HG03354 (cell line): ENCODE results near the gene SOX6.

ENCODE experiments used
- ATAC-seq: cut with Tn5 transposase; IDR thresholded peaks from one replicate; pipeline ENCODE4 v1.9.1; 2021; ENCODE audit warnings: mild to moderate bottlenecking; ENCODE audit not compliant: unreplicated experiment, poor library complexity, severe bottlenecking

Gene SOX6

DNA sequence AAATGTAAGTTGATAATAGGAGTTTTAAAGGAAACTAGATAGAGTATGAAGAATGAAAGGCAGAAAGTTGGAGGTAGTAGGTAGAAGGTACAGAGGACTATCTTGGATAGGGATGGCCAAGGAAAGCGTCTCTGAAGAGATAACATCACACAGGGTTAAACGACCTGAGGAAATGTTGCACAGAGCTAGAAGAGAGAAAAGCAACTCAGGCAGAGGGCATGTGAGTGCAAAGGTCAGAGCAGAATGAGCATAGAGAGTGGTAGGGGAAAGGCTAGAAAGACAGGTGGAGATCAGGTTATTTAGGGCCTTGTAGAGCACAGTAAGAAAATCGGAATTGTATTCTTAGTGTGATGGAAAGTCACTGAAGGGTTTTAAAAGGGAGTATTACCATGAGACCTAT, 232.0 kb downstream of the SOX6 start:
- ATAC-seq = no peak

DNA sequence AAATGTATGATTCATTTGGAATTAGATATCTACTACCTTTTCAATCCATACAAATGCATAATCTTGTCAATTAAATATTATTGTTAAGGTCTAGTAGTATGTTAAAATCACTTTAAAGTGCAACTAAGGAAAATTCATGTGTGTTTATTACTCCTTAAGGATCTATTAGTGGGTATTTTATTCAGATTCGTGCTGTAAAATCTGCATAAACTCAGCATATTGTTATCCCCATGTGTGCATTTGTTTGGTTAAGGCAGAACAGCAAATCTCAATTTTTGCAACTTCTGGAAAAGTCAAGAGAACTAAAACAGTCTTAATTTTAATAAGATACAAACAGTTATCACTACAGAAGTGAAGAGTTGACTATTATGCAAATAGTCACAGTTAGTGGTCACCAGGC, 234.5 kb downstream of the SOX6 start:
- no peak for ATAC-seq

DNA sequence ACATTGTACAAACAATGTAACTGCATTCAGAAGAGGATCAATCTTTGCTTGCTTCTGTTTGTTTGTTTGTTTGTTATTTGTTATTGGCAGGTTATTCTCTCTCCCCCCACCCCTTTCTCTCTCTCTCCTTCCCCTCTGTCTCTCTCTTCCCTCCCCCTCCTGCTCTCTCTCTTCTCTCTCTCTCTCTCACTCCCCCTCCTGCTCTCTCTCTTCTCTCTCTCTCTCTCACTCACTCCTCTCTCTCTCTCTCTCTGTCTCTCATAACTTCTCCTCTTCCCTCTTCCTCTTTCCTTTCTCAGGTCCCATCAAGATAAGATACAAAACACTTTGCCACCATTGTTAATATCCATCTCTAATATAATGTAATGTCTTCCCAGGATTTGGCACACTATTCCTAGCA, 236.3 kb downstream of the SOX6 start:
- ATAC-seq = no peak

DNA sequence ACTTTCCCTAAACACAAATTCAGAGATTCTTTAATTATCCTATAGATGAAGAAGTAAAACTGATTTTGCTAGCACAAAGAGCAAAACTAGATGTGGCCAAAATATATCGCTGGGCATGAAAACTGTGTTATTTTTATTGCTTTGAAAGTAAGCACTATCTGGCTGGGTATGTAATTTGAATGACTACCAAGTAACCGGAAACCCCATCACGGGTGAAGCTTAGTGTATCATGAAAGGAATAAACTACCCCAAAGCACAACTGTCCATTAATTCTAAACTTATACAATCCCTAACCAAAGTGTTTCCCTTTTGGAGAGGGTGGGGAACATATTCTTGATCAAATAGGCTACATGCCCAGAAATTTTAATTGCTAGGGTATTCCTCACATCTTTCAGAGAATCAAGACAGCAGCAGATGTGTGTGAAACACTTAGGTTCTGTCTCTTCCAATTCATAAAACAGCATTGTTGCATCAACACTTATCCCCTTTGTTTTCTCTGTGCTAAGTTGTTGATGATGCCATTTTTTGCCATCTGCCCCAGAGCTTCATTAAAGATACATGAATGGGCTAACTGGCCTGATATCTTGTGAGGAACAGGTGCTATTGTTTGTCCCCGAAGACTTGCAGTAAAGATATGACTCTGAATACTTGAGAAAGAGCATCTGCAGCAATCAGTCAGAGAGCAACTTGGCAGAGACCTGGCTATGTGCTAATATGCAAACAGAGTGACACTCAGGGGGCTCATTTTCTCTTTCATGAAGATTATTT, 238.2 kb downstream of the SOX6 start:
- no peak for ATAC-seq

DNA sequence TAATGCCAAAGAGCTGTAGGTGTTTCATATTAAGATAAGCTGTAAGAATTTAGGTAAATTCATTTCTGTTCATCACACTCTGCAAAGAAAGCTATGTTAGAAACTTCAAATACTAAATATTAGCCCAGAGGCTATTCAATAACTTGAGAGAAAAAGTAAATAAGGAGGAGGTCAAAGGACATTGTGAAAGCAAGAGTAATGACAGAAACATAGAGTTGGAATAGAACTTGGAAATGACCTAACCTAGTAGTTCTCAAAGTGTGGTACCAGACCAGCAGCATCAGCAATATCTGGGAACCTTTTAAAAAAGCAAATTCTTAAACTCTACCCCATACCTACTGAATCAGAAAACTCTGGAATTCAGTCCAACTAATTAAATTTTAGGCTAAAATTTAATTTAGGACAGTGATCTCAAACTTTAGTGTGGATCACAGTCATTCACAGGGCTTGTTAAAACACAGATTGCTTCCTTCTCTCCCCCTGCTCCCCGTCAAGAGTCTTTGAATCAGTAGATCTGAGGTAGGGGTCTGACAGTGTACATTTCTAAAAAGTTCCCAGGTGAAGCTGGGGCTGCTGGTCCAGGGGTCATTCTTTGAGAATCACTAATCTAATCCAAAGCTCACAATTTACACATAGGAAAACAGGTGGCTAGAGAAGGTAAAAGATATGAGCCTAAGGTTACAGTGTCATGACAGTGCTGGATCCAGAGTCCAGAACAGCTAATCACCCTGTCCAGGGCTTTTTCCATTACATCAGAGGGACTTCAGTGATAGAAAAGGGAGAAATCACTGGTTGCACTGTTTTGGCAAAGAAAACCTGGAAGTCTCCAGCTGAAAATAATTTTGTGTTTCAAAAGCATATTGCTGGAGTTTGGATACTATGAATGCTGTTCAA, 241.1 kb downstream of the SOX6 start:
- ATAC-seq = no peak

DNA sequence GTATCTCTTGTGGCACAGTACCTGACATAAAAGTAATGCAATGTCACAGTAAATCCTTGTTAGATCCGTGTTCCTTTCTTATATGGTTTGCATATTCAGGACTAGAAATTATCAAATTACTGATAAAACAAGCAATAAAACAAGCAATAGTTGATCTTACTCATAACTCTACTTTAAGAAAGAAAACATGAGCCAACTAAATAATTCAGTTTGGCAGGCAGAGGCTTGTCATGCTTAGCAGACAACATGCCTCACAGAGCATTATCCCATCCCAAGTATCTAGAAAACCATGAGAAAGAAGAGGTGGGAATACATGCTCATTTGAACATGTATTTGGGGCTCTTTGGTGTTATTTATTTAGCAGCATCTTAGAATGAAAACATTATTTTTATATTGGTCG, 241.9 kb downstream of the SOX6 start:
- no peak for ATAC-seq

DNA sequence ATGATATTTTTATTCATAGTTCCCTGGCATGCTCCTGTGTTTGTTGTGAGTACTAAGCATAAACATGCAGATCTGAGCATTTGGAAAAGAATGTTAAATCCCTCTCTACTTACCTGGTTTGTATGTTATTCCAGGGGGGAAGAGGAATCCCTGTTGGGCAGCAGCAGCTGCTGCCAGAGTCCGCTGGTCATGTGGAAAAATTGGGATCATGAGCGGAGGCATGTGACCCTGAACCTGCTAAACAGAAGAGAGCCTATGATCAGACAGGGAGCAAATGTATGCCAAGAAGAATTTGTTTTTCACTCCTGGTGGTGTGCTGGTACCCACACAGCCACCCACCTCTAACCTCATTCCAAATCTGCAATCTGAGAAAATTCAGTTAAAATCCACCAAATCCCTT, 244.7 kb downstream of the SOX6 start:
- ATAC-seq = no peak

DNA sequence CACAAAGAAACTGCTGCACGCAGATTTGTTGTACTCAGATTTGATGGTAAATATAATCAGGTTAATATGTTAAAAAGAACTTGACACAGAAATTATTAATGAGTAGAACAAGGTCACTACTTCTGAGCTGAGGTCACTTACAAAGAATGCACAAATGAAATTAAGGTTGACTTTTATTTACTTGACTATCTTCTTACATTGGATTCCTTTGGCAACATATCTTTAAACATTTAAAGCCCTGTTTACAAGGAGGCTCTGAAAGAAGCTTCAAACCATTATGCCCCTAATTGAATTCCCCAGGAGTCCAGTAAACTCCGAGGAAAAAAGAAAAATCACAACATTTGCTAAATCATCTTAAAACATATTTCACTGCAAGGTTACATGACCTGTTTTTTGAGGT, 245.5 kb downstream of the SOX6 start:
- no peak for ATAC-seq

DNA sequence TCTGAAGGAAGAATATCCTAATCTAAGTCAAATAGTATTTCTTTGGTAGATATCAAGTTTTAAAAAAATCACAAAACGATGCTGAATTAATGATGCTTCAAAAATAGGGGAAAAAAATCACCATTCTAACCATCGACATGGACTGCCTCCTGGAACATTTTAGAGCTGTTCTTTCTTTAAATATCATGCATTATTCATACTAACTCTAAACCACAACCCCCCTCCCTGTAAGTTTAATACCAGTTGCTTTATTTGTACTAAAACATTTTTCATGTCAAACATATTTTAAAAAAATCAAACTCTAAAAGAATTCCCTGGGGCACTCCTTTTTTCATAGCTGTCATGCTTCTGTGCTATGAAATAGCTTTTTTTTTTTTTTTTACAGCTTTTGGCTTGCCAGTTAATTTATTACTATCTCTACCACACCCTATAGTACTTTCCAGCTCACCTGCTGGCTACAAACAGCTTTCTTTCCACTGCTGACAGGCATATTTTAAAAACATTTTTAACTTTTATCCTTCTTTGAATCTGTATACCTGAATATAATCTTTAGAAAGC, 256.9 kb downstream of the SOX6 start:
- no peak for ATAC-seq

DNA sequence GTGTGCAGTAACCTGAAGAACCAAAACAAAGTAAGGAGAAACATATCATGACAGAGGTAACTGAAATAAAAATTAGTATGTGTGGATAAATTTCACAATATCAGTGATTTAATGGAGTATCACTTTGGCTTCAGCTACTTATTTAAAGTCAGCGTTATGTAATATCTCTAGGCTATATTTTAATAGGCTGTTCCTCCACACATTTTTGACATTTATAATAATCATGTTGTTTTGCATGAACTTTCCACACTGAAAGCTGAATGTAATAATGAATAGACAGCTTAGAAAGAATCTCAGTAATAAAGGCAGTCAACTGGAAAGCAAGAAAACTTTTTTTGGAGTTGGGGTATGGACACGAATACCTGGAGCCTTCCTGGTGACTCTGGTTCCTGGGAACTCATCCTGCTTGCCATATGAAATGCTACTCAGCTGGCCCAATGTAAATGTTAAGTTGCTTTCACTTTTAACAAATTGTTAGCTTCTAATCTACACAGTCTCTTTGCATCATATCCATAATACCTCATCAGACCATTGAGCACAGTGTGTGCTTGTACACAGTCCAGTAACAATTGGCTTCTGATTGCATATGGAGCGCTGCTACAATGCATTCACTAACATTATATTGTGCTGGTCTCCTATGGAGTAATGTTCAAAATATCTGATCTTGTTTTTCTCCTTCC, 257.7 kb downstream of the SOX6 start:
- no peak for ATAC-seq

DNA sequence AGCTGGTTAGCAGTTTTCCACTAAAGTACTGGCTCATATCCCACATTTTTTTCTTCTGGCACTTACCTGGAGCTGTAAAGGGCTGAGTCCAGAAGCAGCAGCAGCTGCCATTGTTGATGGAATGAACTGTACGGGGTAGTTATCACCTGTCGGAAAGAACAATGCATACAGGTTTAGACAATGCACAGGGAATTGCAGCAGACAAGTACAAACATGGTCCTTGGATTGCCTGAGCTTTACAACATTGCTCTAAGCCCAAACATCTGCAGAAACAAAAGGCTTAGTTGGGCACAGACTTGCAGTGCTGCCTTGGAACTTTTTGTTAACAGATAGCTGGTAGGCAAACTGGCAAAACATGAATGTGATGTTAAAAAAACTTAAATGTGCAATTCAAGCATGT, 258.8 kb downstream of the SOX6 start:
- no peak for ATAC-seq

DNA sequence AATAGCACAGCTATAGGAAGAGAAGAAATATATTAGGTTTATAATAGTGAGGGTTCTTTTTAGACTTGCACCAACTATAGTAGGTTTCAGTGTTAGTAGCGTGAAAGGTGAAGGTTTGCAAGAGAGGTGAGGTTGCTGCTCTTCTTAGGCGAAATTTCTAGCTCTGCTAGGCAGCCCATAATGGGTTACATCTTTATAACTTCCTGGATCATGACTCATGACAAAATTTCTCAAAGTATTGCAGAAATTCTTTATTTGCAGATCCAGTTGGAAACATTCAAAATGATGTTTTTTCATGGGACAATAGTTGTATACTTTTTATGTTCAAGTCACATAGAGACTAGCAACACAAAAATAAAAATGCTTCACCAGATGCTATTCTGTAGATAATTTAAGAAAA, 260.0 kb downstream of the SOX6 start:
- no peak for ATAC-seq

DNA sequence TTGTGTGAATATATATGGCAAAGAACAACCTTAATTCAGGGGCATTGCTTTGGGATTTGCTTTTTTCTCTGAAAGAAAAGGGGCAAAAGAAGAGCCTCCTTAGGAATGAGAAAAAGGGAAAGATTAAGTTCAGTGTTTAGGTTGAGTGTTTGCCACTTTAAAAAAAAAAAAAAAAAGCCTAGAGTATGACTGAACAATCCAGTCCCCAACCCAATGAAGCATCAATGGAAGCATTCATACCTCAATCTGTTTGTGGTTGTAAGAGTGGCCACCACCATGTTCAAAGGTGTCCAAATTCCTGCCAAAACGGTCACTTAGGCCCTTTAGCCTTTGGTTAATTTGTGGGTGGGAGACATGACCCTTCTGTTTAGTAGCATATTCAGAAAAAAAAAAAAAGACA, 260.6 kb downstream of the SOX6 start:
- ATAC-seq = no peak

DNA sequence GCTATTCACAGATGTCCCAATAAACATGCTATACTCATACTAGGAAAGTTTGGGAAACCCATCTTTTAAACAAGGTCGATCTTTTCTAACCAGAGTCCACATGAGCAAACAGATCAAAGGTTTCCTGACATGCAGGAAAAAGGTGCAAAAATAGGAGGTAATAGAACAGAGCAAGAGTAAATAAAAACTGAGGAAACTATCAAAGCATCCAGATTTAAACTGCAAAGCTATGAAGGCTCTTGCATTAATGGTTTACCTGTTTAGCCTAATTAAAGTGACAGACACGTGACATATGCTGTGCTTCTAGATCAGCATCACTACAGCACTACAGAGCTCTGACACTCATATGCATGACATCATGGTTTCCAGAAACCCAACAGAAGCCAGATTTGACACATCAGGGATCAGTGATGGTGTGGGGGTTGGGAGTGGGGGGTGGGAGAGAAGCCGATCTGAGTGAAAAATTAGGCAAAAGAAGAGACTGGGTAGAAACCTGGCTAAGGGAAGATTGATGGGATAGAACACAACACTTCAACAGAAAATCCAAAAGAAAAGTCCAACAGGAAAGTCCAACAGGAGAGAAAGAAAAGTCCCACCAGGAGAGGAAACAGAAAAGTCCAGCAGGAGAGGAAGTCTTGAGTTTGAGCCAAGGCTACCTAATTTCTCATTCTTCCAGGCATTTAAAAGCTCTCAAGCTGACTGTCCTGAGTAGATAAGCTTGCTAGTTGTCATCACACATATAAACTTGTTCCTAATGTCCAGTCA, 262.3 kb downstream of the SOX6 start:
- ATAC-seq = no peak

DNA sequence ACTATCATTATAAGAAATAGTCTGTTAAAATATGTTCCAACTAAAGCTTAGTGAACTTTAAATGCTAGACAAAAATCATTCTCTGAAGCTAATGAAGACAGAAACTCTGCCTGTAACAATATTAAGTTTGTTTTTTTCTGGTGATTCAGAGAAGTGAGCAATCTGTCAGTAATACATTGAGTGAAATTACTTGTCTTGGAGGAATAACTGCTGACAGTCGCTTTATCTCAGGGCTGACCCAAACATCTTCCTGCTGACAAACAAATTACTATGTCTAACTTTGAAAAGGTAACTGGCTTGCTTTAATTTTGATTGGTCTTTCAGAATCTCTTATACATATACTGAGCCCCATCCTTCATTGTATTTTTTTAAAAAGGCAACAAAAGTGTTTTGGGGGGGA, 264.5 kb downstream of the SOX6 start:
- ATAC-seq = no peak

DNA sequence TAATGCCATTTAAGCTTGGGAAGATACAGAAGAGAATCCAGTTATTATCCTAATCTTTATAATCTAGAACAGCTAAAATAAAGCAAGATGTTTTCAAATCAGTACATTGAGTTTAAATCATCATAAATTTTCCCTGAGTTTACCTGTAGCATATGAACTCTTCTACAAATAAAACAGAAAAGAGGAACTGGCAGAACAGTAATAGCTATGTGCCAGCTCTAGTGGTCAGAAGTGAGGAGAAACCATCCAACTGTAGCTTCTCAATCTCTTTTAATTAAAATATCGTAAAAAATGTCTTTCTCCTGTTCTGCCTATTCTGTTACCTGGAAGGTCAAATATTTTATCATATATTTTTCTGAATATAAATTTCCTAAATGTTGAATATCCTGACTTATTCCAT, 266.9 kb downstream of the SOX6 start:
- no peak for ATAC-seq

DNA sequence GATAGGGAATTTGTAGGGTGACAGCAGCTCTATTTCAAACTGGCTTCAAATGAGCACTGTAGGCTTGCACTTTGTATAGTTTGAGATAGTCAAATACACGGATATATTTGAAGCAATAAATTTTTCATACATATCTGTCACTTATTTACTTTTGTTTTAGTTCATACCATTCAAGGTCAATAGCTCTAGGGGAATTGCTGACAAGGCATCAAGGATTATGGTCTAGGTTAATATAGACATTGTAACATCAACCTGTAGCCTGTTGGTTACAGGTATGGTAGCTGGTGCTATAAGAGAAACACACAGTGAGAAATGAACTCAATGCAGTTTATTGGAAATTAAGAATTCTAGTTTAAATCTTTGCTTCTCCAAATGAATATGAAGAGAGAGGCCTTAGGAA, 267.6 kb downstream of the SOX6 start:
- ATAC-seq = no peak

DNA sequence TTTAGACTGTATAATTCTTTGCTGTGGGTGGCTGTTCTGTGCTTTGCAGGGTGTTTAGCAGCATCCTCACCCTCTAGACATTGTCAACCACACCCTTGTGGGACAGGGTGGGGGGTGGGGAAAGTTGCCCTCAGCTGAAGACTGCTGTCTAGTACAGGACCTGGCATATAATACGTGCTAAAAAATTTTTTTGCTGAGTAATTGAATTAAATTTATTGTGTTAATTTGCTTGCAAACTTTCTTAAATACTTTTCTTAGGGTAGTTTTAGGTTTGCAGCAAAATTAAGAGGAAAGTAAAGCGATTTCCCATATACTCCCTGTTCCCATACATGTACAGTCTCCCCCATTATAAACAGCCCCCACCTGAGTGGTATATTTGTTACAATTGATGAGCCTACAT, 268.5 kb downstream of the SOX6 start:
- ATAC-seq = no peak

DNA sequence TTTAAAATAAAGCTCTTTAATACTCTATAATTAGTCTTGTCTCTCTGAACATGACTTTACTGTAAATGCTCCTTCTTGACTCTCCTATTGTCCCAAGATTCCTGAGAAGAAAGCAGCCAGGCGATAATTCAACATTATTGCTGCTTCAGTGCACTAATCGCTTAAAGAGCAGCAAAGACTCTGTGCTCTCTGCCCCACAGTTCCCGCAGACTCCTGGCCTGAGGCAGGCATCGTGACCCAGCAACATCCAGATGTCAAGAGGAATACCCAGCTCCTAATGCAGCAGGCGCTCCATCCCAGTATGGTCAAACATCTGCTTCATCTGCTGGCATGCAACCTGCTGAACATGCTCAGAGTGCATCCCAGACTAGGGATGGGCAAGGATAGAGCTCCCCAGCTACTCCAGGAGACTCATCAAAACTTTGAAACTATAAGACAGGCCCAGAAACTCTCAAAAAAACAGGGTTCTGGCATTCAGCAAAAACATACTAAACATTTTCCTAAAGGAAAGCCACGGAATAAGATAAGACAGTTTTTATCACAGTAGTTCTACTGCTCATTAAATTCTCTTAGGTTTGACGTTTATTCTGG, 270.0 kb downstream of the SOX6 start:
- no peak for ATAC-seq
